Caki2 (cell line): Measurements from ENCODE around the gene TRMT5. TPM values are rescaled to one million over a fixed set of nuclear protein-coding genes. Genes with fewer than 3 reads are reported as not detected.

ENCODE experiments used
- total RNA-seq: library from RNA; depleted of rRNA; stranded (reverse); fragments of >200 nt; shearing (Covaris generic); gene quantifications from 2 replicates; pipeline ENCODE4 v1.2.3, GENCODE V29; 2014; ENCODE audit warnings: low replicate concordance; rRNA removed

Gene TRMT5
- total RNA-seq, 1 experiment from 2014 or later, result 10.7 TPM

Other genes starting within 250 kb of the TRMT5 start
- gene MNAT1, start 246.3 kb downstream of the TRMT5 start, total RNA-seq, result 49.3 and 94.1 TPM in 2 replicates
- gene SLC38A6, start 166 bp upstream of the TRMT5 start, total RNA-seq, result 46.8 and 72.1 TPM in 2 replicates